HG02623 (cell line): ENCODE measurements around the gene JADE2.
"Not testable (repeated sequence)": the region's sequence is repeated elsewhere in the genome, so short reads cannot be mapped to it uniquely, and the experiment has no call there.

ENCODE experiments used
- ATAC-seq: cut with Tn5 transposase; IDR thresholded peaks from one replicate; pipeline ENCODE4 v1.9.1; 2021; ENCODE audit warnings: moderate library complexity; ENCODE audit not compliant: unreplicated experiment

The JADE2 gene

GRCh38 chr5:134524826-134525682, at the start of gene JADE2:
JADE2 (plus strand) TSS chr5:134525670; CDS start chr5:134535858, 10,188 bp downstream.
- peak; percentile 30 for ATAC-seq

GRCh38 chr5:134477462-134478245, 47.8 kb upstream of the JADE2 start:
- no peak for ATAC-seq

GRCh38 chr5:134479839-134480238, 45.6 kb upstream of the JADE2 start:
- ATAC-seq, result no peak

- ATAC-seq, result no peak
Measured at GRCh38 chr5:134489227-134489944, 36.1 kb upstream of the JADE2 start.

- ATAC-seq, result no peak
Measured at GRCh38 chr5:134490255-134490924, 35.1 kb upstream of the JADE2 start.

- ATAC-seq, result no peak
Measured at GRCh38 chr5:134490925-134491271, 34.6 kb upstream of the JADE2 start.

- ATAC-seq, result no peak
Measured at GRCh38 chr5:134491841-134492442, 33.5 kb upstream of the JADE2 start.

- no peak for ATAC-seq
Measured at GRCh38 chr5:134492568-134492967, 32.9 kb upstream of the JADE2 start.

GRCh38 chr5:134493461-134494055, 31.9 kb upstream of the JADE2 start:
- no peak for ATAC-seq

- no peak for ATAC-seq
Measured at GRCh38 chr5:134494780-134495179, 30.7 kb upstream of the JADE2 start.

- ATAC-seq, result not testable (repeated sequence)
Measured at GRCh38 chr5:134499905-134500304, 25.6 kb upstream of the JADE2 start.

GRCh38 chr5:134500699-134501430, 24.6 kb upstream of the JADE2 start:
- ATAC-seq, result no peak

- no peak for ATAC-seq
Measured at GRCh38 chr5:134502259-134502658, 23.2 kb upstream of the JADE2 start.

GRCh38 chr5:134503088-134503936, 22.2 kb upstream of the JADE2 start:
- ATAC-seq, result peak; percentile 74

GRCh38 chr5:134503937-134504437, 21.5 kb upstream of the JADE2 start:
- ATAC-seq, result no peak

- no peak for ATAC-seq
Measured at GRCh38 chr5:134504629-134505300, 20.7 kb upstream of the JADE2 start.
